T-helper 17 cell (primary cell): ENCODE results near the gene INHBB. TPM values are rescaled to one million over a fixed set of nuclear protein-coding genes. Genes with fewer than 3 reads are reported as not detected.
"Not testable (repeated sequence)": the region's sequence is repeated elsewhere in the genome, so short reads cannot be mapped to it uniquely, and the experiment has no call there.

Experiments used
- ATAC-seq: fragments of 150-1000 bp; cut with Tn5 transposase; 2 replicates; pipeline ENCODE4 v1.10.0; 2021; ENCODE audit warnings: mild to moderate bottlenecking, moderate library complexity
- DNase-seq, 3 donors: peaks; one replicate each; pipeline versions ENCODE4 v3.0.0 to v3.0.0-alpha.2; 2020 to 2021
- H3K9me3 ChIP-seq: one replicate; pipeline ENCODE4 v1.7.0; 2013; ENCODE audit warnings: low read length, mild to moderate bottlenecking; ENCODE audit not compliant: control insufficient read depth, poor library complexity, severe bottlenecking
- H3K27ac Mint-ChIP-seq: one replicate; pipeline ENCODE4 v1.8.0; 2022; ENCODE audit warnings: mild to moderate bottlenecking, moderate library complexity, mixed read lengths
- H3K27me3 Mint-ChIP-seq: one replicate; pipeline ENCODE4 v1.8.0; 2022; ENCODE audit warnings: mixed read lengths
- H3K36me3 Mint-ChIP-seq: one replicate; pipeline ENCODE4 v1.8.0; 2022; ENCODE audit warnings: low read depth, mixed read lengths
- H3K4me1 Mint-ChIP-seq: one replicate; pipeline ENCODE4 v1.8.0; 2022; ENCODE audit warnings: mild to moderate bottlenecking, mixed read lengths
- H3K4me3 Mint-ChIP-seq: one replicate; pipeline ENCODE4 v1.8.0; 2022; ENCODE audit warnings: mild to moderate bottlenecking, moderate library complexity, mixed read lengths
- total RNA-seq, 4 donors: library from RNA in 2 of 4; stranded (reverse) in 2 of 4; gene quantifications; one replicate each; pipeline ENCODE4 v1.2.3 and lab custom pipeline; 2022 to 2026

INHBB gene
- total RNA-seq, 2 donors from 2014 or later: not detected

DNA sequence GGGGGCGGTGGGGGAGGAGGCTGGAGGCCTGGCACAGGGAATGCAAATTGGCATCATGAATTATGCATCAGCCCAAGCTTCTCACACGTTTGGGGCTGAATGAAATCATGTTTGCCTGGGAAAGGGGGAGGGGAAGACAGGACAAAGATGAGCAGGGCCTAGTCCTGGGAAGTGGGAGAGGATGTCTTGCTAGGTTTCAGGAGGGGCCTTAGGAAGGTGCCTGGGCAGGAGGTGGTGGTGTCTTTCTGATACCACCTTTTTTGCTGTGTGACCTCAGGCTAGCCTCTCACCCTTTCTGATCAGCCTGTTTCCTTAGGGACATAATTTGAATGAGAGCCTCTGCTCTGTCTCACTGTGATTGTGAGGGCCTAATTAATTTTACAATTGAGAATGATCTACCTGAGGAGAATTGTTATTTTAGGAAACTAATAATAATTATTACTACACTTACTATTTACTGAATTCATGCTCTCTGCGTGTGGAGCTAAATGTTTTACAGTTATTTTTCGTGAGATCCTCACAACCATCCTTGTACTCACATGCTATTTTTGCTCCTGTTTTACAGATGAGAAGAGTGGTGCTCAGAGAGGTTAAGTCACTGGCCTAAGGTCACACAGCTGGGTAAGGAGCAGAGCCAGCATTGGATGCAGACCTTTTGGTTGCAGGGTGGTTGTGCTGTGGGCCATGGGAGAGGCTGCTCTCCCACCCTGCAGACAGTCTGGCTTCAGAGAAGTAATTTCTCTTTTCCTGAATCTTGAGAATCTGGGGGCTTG, 39.6 kb downstream of the INHBB start:
- H3K27ac Mint-ChIP-seq: no peak overlapping the region
- no peaks in the 10 kb centered on the region for H3K36me3 Mint-ChIP-seq

DNA sequence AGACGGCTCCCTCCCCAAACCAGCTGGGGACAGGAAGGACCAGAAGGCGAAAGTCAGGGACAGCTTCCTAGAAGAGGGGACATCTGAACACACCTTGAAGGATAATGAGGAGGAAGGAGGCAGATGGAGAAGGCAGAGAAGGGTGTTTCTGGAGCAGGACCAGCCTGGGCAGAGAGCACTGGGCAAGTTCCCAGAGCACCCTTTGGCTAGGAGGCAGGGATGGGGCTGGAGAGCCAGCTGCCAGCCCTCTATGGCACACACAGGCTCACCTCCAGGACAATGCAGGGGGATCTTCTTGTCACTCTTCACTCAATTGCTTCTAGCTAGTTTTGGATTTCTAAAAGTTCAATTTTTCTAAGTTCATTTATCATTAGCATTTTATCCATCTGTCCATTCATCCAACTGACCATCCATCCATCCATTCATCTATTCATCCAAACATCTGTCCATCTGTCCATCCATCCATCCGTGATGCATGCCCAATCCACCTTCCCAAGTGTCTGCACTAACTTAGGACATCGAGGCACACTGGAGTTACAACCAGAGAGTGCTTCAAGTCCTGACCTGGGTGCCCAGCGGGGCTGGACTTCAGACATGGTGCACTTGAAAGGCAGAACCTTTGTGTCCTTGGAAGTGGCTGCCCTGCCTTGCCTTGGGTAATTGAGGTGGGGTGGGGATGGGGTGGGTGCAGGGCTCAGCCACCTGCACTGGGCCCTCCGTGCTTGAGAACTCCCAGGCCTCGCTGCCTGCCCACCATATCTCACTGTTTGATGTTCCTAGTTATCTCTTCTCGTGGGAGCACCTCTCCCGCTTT, 42.5 kb downstream of the INHBB start:
- H3K4me3 Mint-ChIP-seq: no peak overlapping the region
- H3K27ac Mint-ChIP-seq: no peak overlapping the region
- H3K9me3 ChIP-seq: no peaks in the 10 kb centered on the region
- H3K4me1 Mint-ChIP-seq: no peaks in the 10 kb centered on the region
- DNase-seq (peak in 1 of 3 donors; percentile 5), ATAC-seq (no peak)
- H3K27me3 Mint-ChIP-seq: peaks cover 9% of the 10 kb centered on the region
- H3K36me3 Mint-ChIP-seq: no peaks in the 10 kb centered on the region

More for the DNA sequence above, 39.6 kb downstream of the INHBB start:
- Mint-ChIP-seq H3K4me3 (no peak overlapping the region), H3K4me1 (no peaks in the 10 kb centered on the region), H3K27me3 (peaks cover 22% of the 10 kb centered on the region)
- DNase-seq (peak in 1 of 3 donors; percentile 2), ATAC-seq (no peak)
- no peaks in the 10 kb centered on the region for H3K9me3 ChIP-seq

- H3K9me3 ChIP-seq: no peaks in the 10 kb centered on the region
- H3K4me1 Mint-ChIP-seq: no peaks in the 10 kb centered on the region
- peaks cover 2% of the 10 kb centered on the region for H3K36me3 Mint-ChIP-seq
- no peak overlapping the region for H3K27ac Mint-ChIP-seq
- no peak overlapping the region for H3K4me3 Mint-ChIP-seq
- H3K27me3 Mint-ChIP-seq: peaks cover 9% of the 10 kb centered on the region
- DNase-seq: peak in 1 of 3 donors; percentile 3
- no peak for ATAC-seq
Observed at GRCh38 chr2:120389036-120389391, 43.1 kb downstream of the INHBB start.

- DNase-seq: no peak
- H3K27me3 Mint-ChIP-seq: peaks cover 9% of the 10 kb centered on the region
Observed at GRCh38 chr2:120390381-120391055, 44.6 kb downstream of the INHBB start.

DNA sequence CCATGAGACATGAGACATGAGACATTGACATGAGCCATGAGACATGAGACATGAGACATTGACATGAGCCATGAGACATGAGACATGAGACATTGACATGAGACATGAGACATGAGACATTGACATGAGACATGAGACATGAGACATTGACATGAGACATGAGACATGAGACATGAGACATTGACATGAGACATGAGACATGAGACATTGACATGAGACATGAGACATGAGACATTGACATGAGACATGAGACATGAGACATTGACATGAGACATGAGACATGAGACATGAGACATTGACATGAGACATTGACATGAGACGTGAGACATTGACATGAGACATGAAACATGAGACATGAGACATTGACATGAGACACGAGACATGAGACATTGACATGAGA, 45.4 kb downstream of the INHBB start:
- not testable (repeated sequence) for H3K4me3 Mint-ChIP-seq, H3K27ac Mint-ChIP-seq, H3K27me3 Mint-ChIP-seq, H3K4me1 Mint-ChIP-seq, ATAC-seq, H3K36me3 Mint-ChIP-seq, DNase-seq, H3K9me3 ChIP-seq

More at GRCh38 chr2:120390381-120391055, 44.6 kb downstream of the INHBB start:
- H3K4me1 Mint-ChIP-seq: no peaks in the 10 kb centered on the region
- H3K27ac Mint-ChIP-seq: no peak overlapping the region
- H3K9me3 ChIP-seq: no peaks in the 10 kb centered on the region
- no peak for ATAC-seq
- H3K4me3 Mint-ChIP-seq: no peak overlapping the region
- peaks cover 2% of the 10 kb centered on the region for H3K36me3 Mint-ChIP-seq

DNA sequence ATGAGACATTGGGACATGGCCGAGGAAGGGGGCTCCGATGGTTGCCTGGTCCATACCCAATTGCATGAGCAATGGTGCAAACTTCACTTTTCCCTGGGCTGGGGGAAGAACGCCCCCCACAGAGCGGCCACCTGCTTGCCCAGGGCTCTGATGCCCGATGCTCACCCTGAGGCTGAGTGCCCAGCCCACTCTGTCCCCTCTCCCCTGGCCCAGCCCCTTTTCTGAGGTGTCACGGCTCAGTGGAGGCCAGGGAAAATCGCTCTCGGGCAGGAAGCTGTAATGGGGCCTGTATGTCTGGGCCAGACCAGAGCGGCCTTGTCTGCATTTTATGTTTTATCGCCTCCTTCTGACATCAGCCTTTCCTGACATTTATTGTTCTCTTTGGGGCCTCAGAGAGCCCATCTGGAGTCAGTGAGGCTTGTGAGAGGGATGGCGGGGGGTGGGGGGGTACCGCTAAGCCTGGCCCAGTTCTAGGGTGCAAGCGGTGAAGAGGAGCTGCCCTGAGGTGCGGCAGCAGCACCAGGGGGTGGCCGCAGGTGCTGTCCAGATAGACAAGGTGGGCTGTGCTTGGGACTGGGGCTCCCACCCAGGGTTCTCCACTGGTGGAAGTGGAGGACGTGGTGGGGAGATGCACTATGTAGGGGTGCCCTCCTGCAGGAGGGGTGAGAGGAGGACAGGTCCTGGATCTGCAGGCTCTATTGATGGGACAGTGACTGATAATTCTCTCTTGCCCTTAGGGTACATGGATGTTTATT, 46.2 kb downstream of the INHBB start:
- Mint-ChIP-seq H3K4me3 (no peak overlapping the region), H3K27ac (no peak overlapping the region), H3K27me3 (peaks cover 14% of the 10 kb centered on the region), H3K4me1 (no peaks in the 10 kb centered on the region), H3K36me3 (peaks cover 2% of the 10 kb centered on the region)
- ATAC-seq: no peak
- H3K9me3 ChIP-seq: no peaks in the 10 kb centered on the region
- no peak for DNase-seq

DNA sequence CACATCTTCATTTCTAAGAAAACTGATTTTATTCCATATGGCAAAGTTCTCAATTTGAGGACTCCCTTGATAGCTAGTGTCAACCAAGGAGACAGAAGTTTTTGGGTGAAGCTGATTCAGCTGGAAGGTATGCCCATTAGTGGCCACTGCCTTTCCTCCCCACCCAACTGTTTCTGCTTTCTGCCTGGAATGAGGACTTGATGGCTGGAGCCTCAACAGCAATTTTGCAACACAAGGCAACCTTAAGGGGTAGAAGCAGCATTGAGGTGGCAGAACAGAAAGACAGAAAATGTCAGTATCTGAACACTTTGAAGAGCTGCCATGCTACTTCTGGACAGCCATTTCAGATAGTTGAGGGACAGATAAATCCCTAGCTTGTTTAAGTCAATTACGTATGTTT, 47.0 kb downstream of the INHBB start:
- DNase-seq: no peak
- H3K36me3 Mint-ChIP-seq: peaks cover 2% of the 10 kb centered on the region
- H3K27ac Mint-ChIP-seq: no peak overlapping the region

GRCh38 chr2:120393456-120393855, 47.5 kb downstream of the INHBB start:
- no peaks in the 10 kb centered on the region for H3K9me3 ChIP-seq
- no peak for DNase-seq
- H3K4me1 Mint-ChIP-seq: no peaks in the 10 kb centered on the region
- H3K27ac Mint-ChIP-seq: no peak overlapping the region
- peaks cover 2% of the 10 kb centered on the region for H3K36me3 Mint-ChIP-seq
- H3K27me3 Mint-ChIP-seq: peaks cover 27% of the 10 kb centered on the region
- no peak for ATAC-seq
- H3K4me3 Mint-ChIP-seq: no peak overlapping the region

More for the DNA sequence above, 47.0 kb downstream of the INHBB start:
- H3K4me3 Mint-ChIP-seq: no peak overlapping the region
- no peaks in the 10 kb centered on the region for H3K9me3 ChIP-seq
- H3K4me1 Mint-ChIP-seq: no peaks in the 10 kb centered on the region
- peaks cover 23% of the 10 kb centered on the region for H3K27me3 Mint-ChIP-seq
- no peak for ATAC-seq

GRCh38 chr2:120394764-120395163, 48.8 kb downstream of the INHBB start:
- peaks cover 21% of the 10 kb centered on the region for H3K27me3 Mint-ChIP-seq
- H3K36me3 Mint-ChIP-seq: peaks cover 2% of the 10 kb centered on the region
- no peak overlapping the region for H3K4me3 Mint-ChIP-seq
- DNase-seq (no peak), ATAC-seq (no peak)
- H3K9me3 ChIP-seq: no peaks in the 10 kb centered on the region
- no peak overlapping the region for H3K27ac Mint-ChIP-seq
- H3K4me1 Mint-ChIP-seq: peaks cover 2% of the 10 kb centered on the region

GRCh38 chr2:120395221-120396012, 49.5 kb downstream of the INHBB start:
- H3K4me3 Mint-ChIP-seq: no peak overlapping the region
- no peaks in the 10 kb centered on the region for H3K9me3 ChIP-seq
- DNase-seq: no peak
- no peak overlapping the region for H3K27ac Mint-ChIP-seq
- H3K4me1 Mint-ChIP-seq: peaks cover 3% of the 10 kb centered on the region
- peaks cover 2% of the 10 kb centered on the region for H3K36me3 Mint-ChIP-seq
- ATAC-seq: no peak
- peaks cover 23% of the 10 kb centered on the region for H3K27me3 Mint-ChIP-seq

- Mint-ChIP-seq H3K4me3 (no peak overlapping the region), H3K4me1 (peaks cover 3% of the 10 kb centered on the region), H3K27ac (no peak overlapping the region), H3K27me3 (peaks cover 29% of the 10 kb centered on the region), H3K36me3 (peaks cover 2% of the 10 kb centered on the region)
- DNase-seq (no peak), ATAC-seq (no peak)
- H3K9me3 ChIP-seq: no peaks in the 10 kb centered on the region
Observed at GRCh38 chr2:120396013-120396860, 50.3 kb downstream of the INHBB start.
